HG03064 (cell line): ENCODE measurements around the gene PSMD8.

Source experiments
- ATAC-seq: cut with Tn5 transposase; IDR thresholded peaks from one replicate; pipeline ENCODE4 v1.9.1; 2021; ENCODE audit warnings: low read depth; ENCODE audit not compliant: unreplicated experiment

The PSMD8 gene

GRCh38 chr19:38433268-38433733 lies 58.9 kb downstream of the PSMD8 start, which contains the start of gene RYR1:
RYR1 (plus strand) TSS chr19:38433691; CDS start chr19:38433830, 139 bp downstream.
- ATAC-seq = no peak
